Activated naive CD4-positive, alpha-beta T cell treated with anti-CD3 and anti-CD28 coated beads, Interleukin-2, amount 50 U/mL, for 16 hours (primary cell): Measurements from ENCODE around the gene MEF2A.
A peak's percentile ranks its signal among the peaks of the same experiment; 100 is the strongest.
"Not testable (repeated sequence)": the region's sequence is repeated elsewhere in the genome, so short reads cannot be mapped to it uniquely, and the experiment has no call there.

Experiments
- DNase-seq: peaks from one replicate; pipeline ENCODE4 v3.0.0-alpha.2; 2020

Gene MEF2A

GRCh38 chr15:99565299-99566156, at the start of gene MEF2A:
TSS of gene MEF2A (plus strand) at chr15:99565984. CDS start at chr15:99633120, 67,136 bp downstream.
- peak; percentile 91 for DNase-seq

GRCh38 chr15:99518191-99518590, 47.6 kb upstream of the MEF2A start:
- no peak for DNase-seq

GRCh38 chr15:99519366-99519765, 46.4 kb upstream of the MEF2A start:
- not testable (repeated sequence) for DNase-seq

- DNase-seq: no peak
Measured at GRCh38 chr15:99522288-99522687, 43.5 kb upstream of the MEF2A start.

- DNase-seq: no peak
Measured at GRCh38 chr15:99526176-99526575, 39.6 kb upstream of the MEF2A start.

- no peak for DNase-seq
Measured at GRCh38 chr15:99526671-99527070, 39.1 kb upstream of the MEF2A start.

GRCh38 chr15:99536422-99537040, 29.3 kb upstream of the MEF2A start:
- no peak for DNase-seq

GRCh38 chr15:99537344-99537743, 28.4 kb upstream of the MEF2A start:
- no peak for DNase-seq

- no peak for DNase-seq
Measured at GRCh38 chr15:99538261-99538660, 27.5 kb upstream of the MEF2A start.

GRCh38 chr15:99542828-99543227, 23.0 kb upstream of the MEF2A start:
- no peak for DNase-seq

GRCh38 chr15:99545605-99546004, 20.2 kb upstream of the MEF2A start:
- DNase-seq: no peak

- no peak for DNase-seq
Measured at GRCh38 chr15:99546441-99547100, 19.2 kb upstream of the MEF2A start.

- DNase-seq: no peak
Measured at GRCh38 chr15:99547517-99547916, 18.3 kb upstream of the MEF2A start.

- no peak for DNase-seq
Measured at GRCh38 chr15:99550077-99550476, 15.7 kb upstream of the MEF2A start.

GRCh38 chr15:99552111-99552510, 13.7 kb upstream of the MEF2A start:
- no peak for DNase-seq

- DNase-seq: no peak
Measured at GRCh38 chr15:99554880-99555488, 10.8 kb upstream of the MEF2A start.

- no peak for DNase-seq
Measured at GRCh38 chr15:99556011-99556410, 9.8 kb upstream of the MEF2A start.

GRCh38 chr15:99556578-99556977, 9.2 kb upstream of the MEF2A start:
- DNase-seq: no peak

- DNase-seq: no peak
Measured at GRCh38 chr15:99558084-99558483, 7.7 kb upstream of the MEF2A start.

- DNase-seq: no peak
Measured at GRCh38 chr15:99558571-99558970, 7.2 kb upstream of the MEF2A start.

GRCh38 chr15:99561476-99562230, 4.1 kb upstream of the MEF2A start:
- DNase-seq: no peak

- no peak for DNase-seq
Measured at GRCh38 chr15:99562238-99562637, 3.5 kb upstream of the MEF2A start.
